ENCODE measurements around the gene CD48.

CD48 gene

DNA sequence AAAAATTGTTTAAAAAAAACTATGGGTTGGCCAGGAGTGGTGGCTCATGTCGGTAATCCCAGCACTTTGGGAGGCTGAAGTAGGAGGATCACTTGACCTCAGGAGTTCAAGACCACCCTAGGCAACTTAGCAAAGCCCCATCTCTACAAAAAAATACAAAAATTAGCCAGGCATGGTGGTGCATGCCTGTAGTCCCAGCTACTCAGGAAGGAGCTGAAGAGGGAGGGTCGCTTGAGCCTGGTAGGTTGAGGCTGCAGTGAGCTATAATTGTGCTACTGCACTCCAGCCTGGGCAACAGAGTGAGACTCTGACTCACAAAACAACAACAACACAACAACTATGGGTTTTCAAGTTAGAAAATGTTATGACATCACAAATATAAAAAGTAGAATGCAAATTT is 43.8 kb upstream of the CD48 start:
- TF ChIP-seq, protein P1, sequence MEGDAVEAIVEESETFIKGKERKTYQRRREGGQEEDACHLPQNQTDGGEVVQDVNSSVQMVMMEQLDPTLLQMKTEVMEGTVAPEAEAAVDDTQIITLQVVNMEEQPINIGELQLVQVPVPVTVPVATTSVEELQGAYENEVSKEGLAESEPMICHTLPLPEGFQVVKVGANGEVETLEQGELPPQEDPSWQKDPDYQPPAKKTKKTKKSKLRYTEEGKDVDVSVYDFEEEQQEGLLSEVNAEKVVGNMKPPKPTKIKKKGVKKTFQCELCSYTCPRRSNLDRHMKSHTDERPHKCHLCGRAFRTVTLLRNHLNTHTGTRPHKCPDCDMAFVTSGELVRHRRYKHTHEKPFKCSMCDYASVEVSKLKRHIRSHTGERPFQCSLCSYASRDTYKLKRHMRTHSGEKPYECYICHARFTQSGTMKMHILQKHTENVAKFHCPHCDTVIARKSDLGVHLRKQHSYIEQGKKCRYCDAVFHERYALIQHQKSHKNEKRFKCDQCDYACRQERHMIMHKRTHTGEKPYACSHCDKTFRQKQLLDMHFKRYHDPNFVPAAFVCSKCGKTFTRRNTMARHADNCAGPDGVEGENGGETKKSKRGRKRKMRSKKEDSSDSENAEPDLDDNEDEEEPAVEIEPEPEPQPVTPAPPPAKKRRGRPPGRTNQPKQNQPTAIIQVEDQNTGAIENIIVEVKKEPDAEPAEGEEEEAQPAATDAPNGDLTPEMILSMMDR (IDR thresholded peaks at IDR 0.05): no peak
- no peak for DNase-seq (ENCODE audit: low spot score)
- Histone ChIP-seq H3K27ac (no peak overlapping the region), H3K4me3 (no peak overlapping the region)

DNA sequence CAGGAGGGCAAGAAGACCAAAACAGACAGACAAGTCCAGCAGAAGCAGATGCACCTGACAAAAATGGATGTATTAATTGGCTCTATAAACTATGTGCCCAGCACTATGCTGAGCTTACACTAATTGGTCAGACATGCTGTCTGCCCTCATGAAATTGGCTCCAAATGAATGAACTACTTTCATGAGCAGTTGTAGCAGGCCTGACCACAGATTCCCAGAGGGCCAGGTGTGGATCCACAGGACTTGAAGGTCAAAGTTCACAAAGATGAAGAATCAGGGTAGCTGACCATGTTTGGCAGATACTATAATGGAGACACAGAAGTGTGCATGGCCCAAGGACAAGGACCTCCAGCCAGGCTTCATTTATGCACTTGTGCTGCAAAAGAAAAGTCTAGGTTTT is 42.0 kb upstream of the CD48 start:
- H3K4me3 ChIP-seq: no peak overlapping the region
- DNase-seq (ENCODE audit: low spot score): no peak
- TF ChIP-seq, protein P1 (IDR thresholded peaks at IDR 0.05): no peak
- no peak overlapping the region for H3K27ac ChIP-seq

DNA sequence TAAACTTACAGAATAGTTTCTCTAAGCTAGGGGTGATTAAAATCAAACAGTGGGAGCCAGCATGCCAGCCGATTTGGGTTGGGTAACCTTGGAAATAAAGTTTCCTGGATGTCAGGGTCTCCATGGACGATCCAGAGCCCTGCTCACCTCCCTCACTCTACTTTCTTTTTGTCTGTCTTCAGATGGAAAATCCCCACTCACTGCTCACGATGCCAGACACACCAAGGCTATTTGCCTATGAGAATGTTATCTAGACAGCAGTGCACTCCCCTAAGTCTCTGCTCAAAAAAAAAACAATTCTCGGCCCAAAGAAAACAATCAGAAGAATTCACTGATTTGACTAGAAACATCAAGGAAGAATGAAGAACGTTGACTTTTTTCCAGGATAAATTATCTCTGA is 41.3 kb upstream of the CD48 start:
- Histone ChIP-seq H3K4me3 (no peak overlapping the region), H3K27ac (no peak overlapping the region)
- no peak for DNase-seq (ENCODE audit: low spot score)
- TF ChIP-seq, protein P1 (IDR thresholded peaks at IDR 0.05): no peak

DNA sequence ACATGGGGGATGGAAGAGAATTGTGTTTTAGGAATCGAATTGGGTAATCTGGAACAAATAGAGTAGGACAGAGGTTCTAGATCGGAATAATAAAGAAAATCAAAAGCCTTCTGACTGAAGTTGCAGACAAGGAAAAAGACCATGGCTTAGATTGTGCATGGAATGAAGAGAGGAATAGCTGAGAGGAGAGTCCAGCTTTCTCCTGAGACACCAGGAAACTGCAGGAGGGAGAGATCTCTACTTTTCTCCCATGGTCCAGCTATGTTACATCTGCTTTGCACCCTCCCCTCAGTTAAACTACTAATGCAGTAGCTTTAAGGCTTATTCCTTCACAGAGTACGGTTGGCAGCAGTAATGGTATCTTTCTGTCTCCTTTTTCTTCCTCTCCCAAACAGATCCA is 40.8 kb upstream of the CD48 start:
- TF ChIP-seq, protein P1 (IDR thresholded peaks at IDR 0.05): no peak
- Histone ChIP-seq H3K27ac (no peak overlapping the region), H3K4me3 (no peak overlapping the region)
- no peak for DNase-seq (ENCODE audit: low spot score)

DNA sequence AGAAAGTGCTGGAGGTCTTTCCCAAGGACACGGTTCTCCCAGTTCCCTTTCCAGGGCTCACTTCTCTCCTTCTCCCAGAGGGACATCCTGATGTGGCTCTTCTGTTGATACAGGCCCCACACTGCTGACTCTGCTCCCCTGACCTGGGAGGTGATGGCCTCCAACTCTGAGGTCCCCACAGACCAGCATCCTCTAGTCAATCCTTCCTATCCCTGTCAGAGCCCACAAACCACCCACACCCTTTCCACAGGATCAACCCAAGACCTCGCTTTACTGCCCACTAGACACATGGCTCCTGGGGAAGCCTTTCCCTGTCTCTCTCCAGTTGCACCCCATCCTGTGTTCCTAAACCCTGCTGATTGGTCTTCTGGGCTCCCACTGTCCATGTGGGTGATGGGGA is 39.0 kb upstream of the CD48 start:
- no peak overlapping the region for H3K27ac ChIP-seq
- TF ChIP-seq, protein P1 (IDR thresholded peaks at IDR 0.05): no peak
- DNase-seq (ENCODE audit: low spot score): no peak

DNA sequence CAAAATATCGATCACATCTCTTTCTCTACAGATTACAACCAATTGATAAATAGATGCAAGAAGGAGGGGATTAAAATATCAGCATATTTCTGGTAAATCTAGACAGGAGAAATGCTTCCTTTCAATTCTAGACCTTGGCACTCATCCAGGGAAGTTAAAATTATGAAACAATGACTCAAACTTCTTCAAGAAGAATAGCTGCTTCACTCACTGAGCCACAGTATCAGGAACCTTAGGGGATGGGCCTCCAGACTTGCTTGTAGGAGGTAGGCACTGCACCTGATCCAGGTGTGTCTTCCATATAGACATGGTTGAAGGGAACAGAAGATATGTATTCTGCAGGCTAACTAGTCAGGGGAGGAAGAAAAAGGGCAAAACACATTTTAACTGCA is 37.3 kb upstream of the CD48 start:
- no peak overlapping the region for H3K4me3 ChIP-seq

More for the DNA sequence above, 39.0 kb upstream of the CD48 start:
- no peak overlapping the region for H3K4me3 ChIP-seq

DNA sequence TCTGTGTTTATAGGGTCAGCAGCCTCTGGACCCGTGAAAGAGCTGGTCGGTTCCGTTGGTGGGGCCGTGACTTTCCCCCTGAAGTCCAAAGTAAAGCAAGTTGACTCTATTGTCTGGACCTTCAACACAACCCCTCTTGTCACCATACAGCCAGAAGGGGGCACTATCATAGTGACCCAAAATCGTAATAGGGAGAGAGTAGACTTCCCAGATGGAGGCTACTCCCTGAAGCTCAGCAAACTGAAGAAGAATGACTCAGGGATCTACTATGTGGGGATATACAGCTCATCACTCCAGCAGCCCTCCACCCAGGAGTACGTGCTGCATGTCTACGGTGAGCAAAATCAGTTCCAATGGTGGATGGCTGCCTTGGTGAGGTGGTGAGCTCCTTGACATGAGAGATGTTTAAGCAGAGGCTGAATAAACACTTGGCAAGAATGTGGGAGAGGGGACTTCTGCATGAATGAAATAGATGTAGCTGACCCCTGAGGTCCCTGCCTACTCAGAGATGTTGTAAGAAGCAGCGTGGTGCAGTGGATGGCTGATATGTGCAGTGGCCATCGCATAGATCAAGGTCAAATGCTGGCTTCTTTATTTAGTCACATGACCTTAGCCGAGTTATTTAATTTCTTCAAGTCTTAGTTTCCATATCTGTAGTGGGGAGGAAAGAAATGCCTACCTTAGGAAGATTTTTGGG is 36.7 kb upstream of the CD48 start:
- TF ChIP-seq, protein P1 (IDR thresholded peaks at IDR 0.05): no peak
- DNase-seq (ENCODE audit: low spot score): no peak
- H3K27ac ChIP-seq: no peak overlapping the region

More for the DNA sequence above, 37.3 kb upstream of the CD48 start:
- TF ChIP-seq, protein P1 (IDR thresholded peaks at IDR 0.05): no peak
- DNase-seq (ENCODE audit: low spot score): no peak
- H3K27ac ChIP-seq: no peak overlapping the region

More for the DNA sequence above, 36.7 kb upstream of the CD48 start:
- no peak overlapping the region for H3K4me3 ChIP-seq
